ENCODE data around the gene HCST.
"Not testable (repeated sequence)": the region's sequence is repeated elsewhere in the genome, so short reads cannot be mapped to it uniquely, and the experiment has no call there.

Gene HCST, protein sequence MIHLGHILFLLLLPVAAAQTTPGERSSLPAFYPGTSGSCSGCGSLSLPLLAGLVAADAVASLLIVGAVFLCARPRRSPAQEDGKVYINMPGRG

DNA sequence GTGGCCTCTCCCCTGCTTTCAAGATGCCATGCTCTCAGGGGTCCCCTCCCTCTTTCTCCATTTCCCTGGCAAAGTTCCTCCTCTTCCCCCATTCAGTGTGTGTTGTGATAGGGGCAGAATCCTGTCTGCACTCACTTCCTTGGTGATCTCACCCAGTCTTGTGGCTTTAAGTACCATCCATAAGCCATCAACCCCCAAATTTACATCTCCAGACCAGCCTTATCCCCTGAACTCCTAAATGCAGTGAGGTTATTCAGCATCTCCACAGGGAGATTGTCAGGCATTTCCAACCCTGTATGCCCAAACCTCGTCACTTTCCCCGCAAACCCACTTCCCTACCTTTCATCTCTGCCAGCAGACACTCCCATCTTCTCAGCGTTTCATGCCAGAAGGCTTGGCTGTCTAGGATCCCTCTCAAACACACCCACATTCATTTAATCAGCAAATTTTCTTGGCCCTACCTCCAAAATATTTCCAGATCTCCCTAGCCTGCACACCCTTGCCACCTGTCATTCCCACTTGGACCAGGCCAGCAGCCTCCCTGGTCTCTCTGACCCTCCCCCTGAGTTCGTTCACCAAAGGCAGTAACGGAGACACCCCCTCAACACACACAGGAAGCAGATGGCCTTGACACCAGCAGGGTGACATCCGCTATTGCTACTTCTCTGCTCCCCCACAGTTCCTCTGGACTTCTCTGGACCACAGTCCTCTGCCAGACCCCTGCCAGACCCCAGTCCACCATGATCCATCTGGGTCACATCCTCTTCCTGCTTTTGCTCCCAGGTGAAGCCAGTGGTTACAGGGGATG lies at the start of gene HCST:
Gene HCST (plus strand): TSS at position 676 of the 808 bp plus-strand sequence. CDS start 65 bp downstream, at position 741.
- peak; percentile 38 to 45 for DNase-seq

DNA sequence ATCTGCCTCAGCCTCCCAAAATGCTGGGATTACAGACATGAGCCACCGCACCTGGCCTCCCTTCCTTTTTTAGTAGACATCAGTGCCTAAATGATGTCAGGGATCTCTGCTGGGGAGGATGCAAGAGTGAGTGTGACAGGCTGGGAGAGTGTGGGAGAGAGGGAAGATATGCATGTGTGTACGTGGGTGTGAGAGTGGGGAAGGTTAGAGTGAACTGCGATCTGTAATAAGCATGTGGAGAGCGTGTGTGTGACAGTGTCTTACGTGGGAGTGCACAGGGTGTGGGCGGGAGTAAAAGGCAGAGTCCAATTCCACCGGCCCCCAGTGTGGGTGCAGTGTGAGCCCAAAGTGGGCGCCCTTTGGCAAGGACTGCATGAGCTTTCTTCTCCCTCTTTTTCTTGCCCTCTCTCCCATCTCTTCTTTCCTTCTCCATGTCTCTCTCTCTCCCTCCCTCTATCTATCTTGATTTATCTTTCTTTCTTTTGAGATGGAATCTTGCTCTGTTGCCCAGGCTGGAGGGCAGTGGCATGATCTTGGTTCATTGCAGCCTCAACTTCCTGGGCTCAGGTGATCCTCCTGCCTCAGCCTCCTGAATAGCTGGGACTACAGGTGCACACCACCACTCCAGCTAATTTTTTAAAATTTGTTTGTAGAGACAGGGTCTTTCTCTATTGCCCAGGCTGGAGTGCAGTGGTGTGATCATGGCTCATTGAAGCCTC lies 49.1 kb upstream of the HCST start:
- DNase-seq, result no peak

DNA sequence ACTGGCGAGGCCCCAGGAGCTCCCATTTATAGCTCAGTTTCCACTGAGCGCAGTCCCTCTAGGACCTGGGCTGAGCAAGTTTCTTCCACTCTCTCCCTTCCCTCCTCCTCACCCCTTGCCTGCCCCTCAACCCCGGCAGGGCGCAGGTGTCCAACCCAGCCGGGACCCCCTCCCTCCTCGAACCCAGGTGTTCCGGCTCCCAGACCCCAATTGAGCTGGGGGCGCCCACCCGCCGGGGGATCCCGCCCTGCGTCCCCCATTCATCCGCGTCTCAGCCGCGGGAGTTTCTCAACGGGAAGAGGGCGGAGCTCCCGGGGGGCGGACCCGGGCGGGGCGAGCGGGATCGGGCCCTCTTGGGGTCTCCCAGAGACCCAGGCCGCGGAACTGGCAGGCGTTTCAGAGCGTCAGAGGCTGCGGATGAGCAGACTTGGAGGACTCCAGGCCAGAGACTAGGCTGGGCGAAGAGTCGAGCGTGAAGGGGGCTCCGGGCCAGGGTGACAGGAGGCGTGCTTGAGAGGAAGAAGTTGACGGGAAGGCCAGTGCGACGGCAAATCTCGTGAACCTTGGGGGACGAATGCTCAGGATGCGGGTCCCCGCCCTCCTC lies 45.7 kb upstream of the HCST start, which contains the start of gene KIRREL2:
Gene KIRREL2 (plus strand): TSS at position 366 of the 604 bp plus-strand sequence. CDS start 209 bp downstream, at position 575.
- peak; percentile 37 to 49 for DNase-seq

DNA sequence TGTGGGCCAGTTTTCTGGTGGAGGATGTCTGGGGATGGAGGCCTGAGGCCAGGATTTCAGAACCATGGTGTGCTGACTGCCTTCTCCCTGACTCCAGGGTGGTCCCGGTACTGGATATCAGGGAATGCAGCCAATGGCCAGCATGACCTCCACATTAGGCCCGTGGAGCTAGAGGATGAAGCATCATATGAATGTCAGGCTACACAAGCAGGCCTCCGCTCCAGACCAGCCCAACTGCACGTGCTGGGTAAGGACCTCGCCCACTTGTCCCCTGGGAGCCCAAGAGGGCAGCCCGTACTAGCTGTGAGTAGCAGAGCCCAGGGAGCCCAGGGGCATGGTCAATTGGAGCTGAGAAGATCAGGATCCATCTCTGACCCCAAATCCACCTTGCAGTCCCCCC lies 44.0 kb upstream of the HCST start:
- DNase-seq, result no peak

DNA sequence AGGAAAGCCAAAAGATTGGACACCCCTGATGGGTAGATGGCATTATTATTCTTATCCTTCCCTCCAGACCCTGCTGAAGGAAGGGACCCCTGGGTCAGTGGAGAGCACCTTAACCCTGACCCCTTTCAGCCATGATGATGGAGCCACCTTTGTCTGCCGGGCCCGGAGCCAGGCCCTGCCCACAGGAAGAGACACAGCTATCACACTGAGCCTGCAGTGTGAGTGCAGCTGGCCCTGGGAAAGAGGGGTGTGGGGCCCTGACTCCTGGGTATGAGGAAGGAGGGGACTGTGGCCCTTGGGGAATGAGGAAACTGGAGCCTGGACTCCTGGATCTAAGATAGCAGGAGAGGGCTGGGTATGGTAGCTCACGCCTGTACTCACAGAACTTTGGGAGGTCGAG lies 42.9 kb upstream of the HCST start:
- no peak for DNase-seq

DNA sequence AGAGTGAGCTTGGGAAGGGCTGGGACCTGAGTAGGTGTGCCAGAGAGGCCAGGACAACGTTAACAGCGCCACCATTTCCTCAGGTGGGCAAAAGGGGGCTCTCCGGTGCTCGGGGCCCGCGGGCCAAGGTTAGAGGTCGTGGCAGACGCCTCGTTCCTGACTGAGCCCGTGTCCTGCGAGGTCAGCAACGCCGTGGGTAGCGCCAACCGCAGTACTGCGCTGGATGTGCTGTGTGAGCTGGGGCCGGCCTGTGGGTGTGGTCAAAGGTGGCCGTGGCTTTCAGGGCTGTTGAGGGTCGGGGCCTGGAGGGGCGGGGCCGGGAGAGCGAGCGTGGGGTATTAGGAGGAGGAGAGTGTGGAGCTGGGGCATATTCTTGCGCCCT lies 41.9 kb upstream of the HCST start:
- DNase-seq, result no peak

DNA sequence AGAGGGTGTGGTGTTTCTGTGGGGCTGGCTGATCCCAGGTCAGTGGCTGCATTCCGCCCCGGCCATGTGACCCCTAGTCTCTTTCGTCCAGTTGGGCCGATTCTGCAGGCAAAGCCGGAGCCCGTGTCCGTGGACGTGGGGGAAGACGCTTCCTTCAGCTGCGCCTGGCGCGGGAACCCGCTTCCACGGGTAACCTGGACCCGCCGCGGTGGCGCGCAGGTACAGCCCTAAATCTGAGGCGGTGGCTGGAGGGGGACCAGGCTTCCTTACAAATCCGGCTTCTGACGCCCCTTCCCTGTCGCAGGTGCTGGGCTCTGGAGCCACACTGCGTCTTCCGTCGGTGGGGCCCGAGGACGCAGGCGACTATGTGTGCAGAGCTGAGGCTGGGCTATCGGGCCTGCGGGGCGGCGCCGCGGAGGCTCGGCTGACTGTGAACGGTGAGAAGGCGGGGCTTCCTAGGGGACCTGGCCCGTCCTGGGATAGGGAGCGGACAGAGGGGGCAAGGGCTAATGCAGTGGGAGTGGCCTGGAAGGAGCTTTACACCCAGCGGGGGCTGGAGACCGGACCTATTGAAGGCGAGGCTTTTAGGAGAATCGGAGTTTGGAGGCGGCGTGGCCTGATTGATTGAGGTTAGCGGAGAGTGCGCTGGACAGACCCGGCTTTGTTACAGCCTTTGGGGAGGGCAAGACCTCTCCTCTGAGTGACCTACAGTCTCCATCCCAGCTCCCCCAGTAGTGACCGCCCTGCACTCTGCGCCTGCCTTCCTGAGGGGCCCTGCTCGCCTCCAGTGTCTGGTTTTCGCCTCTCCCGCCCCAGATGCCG lies 41.3 kb upstream of the HCST start:
- DNase-seq, result no peak

DNA sequence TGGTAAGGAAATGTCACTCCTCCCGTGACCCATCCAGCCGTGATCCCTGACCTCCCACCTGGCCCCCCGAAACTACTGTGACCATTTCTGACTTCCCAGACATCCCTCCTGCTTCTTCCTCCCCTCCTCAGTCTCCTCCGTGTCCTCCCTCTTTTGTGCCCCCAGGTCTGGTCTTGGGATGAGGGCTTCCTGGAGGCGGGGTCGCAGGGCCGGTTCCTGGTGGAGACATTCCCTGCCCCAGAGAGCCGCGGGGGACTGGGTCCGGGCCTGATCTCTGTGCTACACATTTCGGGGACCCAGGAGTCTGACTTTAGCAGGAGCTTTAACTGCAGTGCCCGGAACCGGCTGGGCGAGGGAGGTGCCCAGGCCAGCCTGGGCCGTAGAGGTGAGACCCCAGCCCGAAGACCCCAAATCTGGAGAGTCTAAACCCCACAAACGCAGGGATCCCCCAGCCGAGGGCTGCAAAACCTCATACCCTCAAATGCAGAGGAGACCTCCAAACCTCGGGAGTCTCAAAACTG lies 40.6 kb upstream of the HCST start:
- no peak for DNase-seq

DNA sequence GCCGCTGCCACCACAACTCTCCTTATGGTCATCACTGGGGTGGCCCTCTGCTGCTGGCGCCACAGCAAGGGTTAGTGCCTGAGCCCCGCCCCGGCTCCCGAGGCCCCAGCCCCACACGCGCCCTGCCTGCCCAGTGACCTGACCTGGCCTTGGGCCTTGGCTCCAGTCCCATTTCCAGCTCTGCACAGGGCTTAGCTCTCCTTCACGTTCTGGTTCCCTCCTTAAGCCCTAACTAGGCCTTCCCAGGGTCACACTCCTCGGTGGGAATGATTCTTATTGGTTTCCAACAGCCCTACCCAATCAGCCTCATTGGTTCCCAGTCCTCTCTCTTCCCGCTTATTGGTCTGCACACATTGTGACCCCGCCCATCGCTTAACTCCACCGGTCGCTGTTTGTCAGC lies 39.8 kb upstream of the HCST start:
- no peak for DNase-seq

DNA sequence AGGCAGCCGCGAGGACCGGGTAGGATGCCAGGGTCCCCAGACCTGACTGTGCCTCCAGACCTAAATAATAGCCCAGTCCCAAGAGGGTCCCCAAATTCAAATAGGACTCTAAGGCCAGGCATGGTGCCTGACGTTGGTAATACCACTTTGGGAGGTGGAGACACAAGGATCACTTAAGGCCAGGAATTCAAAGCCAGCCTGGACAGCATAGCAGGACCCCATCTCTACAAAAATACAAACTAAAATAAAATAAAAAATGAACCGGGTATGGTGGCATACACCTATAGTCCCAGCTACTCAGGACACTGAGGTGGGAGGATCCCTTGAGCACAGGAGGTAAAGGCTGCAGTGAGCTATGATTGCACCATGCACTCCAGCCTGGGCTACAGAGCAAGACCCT lies 39.3 kb upstream of the HCST start:
- no peak for DNase-seq

DNA sequence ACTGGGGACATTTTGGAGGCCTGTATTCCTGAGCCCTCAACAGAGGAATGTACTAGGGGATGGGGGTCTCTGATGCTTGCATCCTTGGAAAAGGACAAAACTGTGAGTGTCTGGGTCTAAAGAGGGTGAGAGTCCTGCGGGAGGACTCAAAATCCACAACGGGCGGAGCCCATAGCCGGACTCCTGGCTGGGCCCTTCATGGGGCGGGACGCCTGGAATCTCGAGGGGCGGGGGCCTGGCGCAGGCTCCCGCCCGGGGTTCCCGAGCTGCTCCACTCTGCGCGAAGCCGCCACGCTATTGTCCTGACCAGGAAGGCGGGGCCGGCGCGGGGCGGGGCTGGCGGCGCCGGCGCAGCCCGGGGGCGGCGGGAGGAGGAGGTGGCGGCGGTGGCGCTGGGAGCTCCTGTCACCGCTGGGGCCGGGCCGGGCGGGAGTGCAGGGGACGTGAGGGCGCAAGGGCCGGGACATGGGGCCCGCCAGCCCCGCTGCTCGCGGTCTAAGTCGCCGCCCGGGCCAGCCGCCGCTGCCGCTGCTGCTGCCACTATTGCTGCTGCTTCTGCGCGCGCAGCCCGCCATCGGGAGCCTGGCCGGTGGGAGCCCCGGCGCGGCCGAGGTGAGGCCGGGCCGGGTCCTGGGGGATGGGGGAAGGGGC lies 34.0 kb upstream of the HCST start, which contains the start of gene APLP1:
Gene APLP1 (plus strand): TSS at position 403 of the 651 bp plus-strand sequence. CDS start 63 bp downstream, at position 466.
- peak; percentile 78 to 81 for DNase-seq

DNA sequence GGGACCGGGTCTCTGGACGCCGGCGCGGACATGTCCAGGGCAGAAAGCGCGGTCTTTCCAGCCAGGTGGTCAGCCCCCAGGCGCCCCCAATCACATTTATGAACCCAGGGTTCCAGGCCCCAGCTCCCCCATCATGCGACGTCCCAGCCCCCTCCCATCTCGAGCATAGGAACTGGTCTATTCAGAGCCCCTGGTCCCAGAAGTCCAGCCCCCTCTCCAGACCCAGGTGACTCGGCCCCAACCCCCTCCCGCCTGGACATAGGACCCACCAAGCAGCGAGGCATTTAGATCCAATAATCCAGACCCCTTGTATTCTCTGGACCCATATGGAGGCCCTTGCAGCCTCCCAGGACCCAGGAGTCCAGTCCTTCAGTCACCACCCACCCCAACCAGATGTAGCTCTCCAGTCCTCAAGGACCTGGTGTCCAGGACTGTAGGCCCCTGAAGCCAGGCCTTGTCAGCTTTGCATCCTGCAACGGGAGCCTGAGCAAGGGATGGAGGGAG lies 33.5 kb upstream of the HCST start:
- DNase-seq, result no peak

DNA sequence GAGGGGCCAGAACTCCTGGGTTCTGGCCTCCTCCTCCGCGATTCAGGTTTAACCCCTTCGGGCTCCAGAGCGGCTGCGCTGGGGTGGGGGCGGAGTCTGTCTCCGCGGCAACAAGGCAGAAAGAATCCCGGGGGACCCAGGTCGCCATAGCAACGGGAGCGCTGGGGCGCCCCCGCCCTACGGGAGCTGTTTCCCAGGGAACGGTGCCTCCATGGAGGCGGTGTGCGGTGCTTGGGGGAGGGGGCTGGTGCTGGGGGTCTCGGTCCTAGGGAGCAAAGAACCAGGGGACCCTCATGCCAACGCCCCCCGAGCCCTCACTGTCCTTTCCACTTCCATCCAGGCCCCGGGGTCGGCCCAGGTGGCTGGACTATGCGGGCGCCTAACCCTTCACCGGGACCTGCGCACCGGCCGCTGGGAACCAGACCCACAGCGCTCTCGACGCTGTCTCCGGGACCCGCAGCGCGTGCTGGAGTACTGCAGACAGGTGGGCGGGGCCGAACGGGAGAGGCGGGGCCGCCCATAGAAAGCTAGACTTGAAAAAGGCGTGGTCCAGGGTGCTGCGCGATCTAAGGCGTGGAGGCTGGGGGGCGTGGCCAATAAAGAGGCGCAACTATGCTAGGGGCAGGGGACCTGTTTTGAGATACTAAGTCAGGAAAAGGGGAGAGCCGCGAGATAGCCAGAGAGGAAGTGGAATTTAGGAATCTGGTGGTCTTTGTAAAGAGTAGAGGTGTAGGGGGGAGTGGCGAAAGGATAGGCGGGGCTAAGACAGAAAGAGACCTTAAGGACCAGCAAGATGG lies 32.8 kb upstream of the HCST start:
- DNase-seq, result peak; percentile 86 to 88

DNA sequence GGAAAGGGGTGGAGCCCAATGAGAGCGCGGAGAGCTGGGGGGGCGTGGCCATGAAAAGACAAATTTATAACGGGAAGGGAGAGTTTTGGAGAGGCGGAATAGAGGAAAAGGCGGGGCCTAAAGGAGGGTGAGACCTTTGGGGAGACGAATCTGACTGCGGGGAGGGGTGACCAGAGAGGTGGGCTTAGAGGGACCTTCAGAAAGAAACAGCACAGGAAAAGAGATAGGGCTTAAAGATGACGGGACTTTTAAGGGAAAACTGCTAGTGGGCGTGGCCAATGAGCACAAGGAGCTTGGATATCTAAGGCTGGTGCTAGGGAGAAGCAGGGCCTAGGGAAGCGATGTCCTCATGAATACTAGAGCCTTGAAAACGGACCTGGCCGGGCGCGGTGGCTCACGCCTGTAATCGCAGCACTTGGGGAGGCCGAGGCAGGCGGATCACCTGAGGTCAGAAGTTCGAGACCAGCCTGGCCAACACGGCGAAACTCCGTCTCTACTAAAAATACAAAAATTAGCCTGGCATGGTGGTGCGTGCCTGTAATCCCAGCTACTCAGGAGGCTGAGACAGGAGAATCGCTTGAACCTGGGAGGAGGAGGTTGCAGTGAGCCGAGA lies 32.1 kb upstream of the HCST start:
- not testable (repeated sequence) for DNase-seq

DNA sequence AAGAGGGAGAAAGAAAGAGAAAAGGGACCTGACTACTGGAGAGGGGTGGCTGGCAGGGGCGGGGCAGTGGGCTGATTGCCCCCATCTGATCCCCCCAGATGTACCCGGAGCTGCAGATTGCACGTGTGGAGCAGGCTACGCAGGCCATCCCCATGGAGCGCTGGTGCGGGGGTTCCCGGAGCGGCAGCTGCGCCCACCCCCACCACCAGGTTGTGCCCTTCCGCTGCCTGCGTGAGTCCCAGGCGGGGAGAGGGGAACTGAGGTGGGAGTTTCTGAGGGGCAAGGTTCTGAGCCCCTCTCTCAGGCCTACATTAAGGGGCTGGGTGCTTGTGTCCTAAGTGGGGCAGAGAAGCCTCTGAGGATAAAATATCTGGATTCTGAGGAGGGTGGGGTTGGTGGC lies 31.5 kb upstream of the HCST start:
- no peak for DNase-seq

DNA sequence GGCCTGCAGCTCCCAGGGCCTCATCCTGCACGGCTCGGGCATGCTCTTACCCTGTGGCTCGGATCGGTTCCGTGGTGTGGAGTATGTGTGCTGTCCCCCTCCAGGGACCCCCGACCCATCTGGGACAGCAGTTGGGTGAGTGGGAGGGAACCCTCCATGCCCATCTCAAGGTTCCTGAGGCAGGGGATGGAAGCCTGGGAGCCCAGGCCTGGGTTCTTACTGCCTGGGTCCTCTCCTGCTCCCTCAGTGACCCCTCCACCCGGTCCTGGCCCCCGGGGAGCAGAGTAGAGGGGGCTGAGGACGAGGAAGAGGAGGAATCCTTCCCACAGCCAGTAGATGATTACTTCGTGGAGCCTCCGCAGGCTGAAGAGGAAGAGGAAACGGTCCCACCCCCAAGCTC lies 30.7 kb upstream of the HCST start:
- no peak for DNase-seq

DNA sequence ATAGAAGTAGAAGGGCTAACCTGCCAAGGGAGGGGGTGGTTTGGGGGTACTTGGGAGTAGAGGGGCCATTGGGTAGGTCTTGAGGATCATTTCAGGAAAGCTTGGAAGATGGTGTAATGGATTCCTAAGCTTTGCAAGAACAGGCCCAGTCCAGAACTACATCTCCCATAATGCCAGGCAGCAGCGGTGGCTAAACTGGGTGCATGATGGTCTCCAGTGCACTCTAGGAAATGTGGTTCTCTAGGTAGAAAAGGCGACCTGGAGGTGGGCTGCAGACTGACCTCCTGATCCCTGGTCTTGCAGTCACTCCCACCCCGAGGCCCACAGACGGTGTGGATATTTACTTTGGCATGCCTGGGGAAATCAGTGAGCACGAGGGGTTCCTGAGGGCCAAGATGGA lies 30.1 kb upstream of the HCST start:
- no peak for DNase-seq

DNA sequence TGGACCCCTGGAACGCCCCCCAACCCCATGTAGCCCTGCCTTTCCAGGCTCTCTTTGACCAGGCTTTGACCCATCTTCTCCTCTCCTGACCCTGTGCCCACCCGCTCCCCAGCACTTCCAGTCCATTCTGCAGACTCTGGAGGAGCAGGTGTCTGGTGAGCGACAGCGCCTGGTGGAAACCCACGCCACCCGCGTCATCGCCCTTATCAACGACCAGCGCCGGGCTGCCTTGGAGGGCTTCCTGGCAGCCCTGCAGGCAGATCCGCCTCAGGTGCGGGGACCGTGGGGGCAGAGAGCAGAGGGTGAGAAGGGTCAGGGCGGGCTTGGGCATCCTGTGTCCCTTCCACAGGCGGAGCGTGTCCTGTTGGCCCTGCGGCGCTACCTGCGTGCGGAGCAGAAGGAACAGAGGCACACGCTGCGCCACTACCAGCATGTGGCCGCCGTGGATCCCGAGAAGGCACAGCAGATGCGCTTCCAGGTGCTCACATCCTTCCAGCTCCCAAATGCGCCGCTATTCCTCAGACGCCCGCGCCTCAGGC lies 27.9 kb upstream of the HCST start:
- DNase-seq, result no peak

DNA sequence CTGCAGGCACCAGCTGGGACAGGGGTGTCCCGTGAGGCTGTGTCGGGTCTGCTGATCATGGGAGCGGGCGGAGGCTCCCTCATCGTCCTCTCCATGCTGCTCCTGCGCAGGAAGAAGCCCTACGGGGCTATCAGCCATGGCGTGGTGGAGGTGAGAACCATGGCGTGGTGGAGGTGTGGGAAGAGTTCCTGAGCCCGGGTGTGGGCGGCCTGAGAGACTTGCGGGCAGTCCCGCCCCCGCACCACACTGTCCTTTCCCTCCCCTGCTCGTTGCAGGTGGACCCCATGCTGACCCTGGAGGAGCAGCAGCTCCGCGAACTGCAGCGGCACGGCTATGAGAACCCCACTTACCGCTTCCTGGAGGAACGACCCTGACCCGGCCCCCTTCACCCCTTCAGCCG lies 23.3 kb upstream of the HCST start:
- no peak for DNase-seq

DNA sequence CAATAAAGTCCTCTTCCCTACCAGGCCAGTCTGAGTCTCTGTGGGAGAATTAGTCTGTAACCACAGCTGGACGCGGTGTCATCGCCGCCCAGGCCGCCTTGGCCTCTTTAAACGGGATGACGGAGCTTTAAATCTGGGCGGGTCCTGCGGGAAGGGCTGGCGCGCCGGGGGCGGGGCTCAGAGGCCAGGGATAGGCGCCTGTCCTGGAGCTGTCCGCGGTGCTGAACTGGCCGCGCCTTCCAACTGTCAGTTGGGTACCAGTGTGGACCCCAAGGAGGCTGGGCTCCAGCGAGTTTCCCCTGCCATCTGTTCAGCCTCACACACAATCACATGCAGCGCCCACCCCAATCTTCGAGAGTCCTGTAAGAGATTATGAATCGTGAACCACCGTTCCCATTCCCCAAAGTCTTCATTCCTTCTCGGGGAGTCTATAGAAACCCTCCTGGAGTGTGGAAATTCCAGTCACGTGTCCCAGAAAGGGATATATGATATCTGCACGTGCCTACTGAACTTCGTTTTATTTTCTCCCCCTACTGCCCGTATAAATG lies 22.5 kb upstream of the HCST start:
- DNase-seq, result peak; percentile 90 to 92

All from activated CD4-positive, alpha-beta T cell treated with anti-CD3 and anti-CD28 coated beads, Interleukin-2, amount 50 U/mL, for 48 hours (primary cell).